Kidney (tissue), 14 donors: Measurements from ENCODE around the gene POLD4. TPM values are rescaled to one million over a fixed set of nuclear protein-coding genes. Genes with fewer than 3 reads are reported as not detected.

Experiments
- DNase-seq, 5 donors: peaks; one replicate each; pipeline ENCODE4 v3.0.0-alpha.2; 2013 to 2020
- FAIRE-seq: peaks from 2 replicates; lab custom pipeline; 2012; peaks lifted over from hg19 to GRCh38; lab: Jason Lieb, UNC
- H3K27ac ChIP-seq, 2 donors: one replicate each; pipeline ENCODE4 v1.7.0; 2013; ENCODE audit warnings: low read depth in 2 of 2, low read length in 2 of 2, inconsistent platforms in 1 of 2
- H3K27me3 ChIP-seq: one replicate; pipeline ENCODE4 v1.7.1; 2013; ENCODE audit warnings: low read length, inconsistent platforms; ENCODE audit not compliant: control insufficient read depth, insufficient read depth
- H3K36me3 ChIP-seq, 3 donors: one replicate each; pipeline versions ENCODE4 v1.7.0 to v1.7.1; 2013; ENCODE audit warnings: low read length in 3 of 3, control low read depth in 1 of 3, inconsistent platforms in 1 of 3; ENCODE audit not compliant: insufficient read depth in 3 of 3, control insufficient read depth in 2 of 3
- H3K4me1 ChIP-seq, 3 donors: one replicate each; pipeline versions ENCODE4 v1.7.0 to v1.7.1; 2013; ENCODE audit warnings: low read length in 3 of 3, inconsistent platforms in 1 of 3, low read depth in 1 of 3; ENCODE audit not compliant: control insufficient read depth in 2 of 3, insufficient read depth in 2 of 3
- H3K4me3 ChIP-seq, 3 donors: one replicate each; pipeline versions ENCODE4 v1.7.0 to v1.8.1; 2013; ENCODE audit warnings: low read length in 3 of 3, control low read depth in 1 of 3, inconsistent platforms in 1 of 3
- H3K9ac ChIP-seq, 3 donors: one replicate each; pipeline versions ENCODE4 v1.7.0 to v1.7.1; 2013; ENCODE audit warnings: low read length in 3 of 3, control low read depth in 1 of 3, inconsistent platforms in 1 of 3
- H3K9me3 ChIP-seq, 3 donors: one replicate each; pipeline versions ENCODE4 v1.7.0 to v1.7.1; 2013; ENCODE audit warnings: low read length in 3 of 3, control low read depth in 1 of 3, inconsistent platforms in 1 of 3; ENCODE audit not compliant: control insufficient read depth in 2 of 3, insufficient read depth in 1 of 3
- intact Hi-C: fragments of 100-400 bp; cut with DNase I; formaldehyde crosslinking; loops from one replicate; pipeline ENCODE4 v1.11.1; 2022
- polyA plus RNA-seq: library from polyadenylated mRNA; stranded (reverse); fragments of 350-450 nt; fragmentation: Illumina TruSeq; extraction: RNeasy Lipid Tissue Mini Kit (QIAGEN cat#74804); gene quantifications from one replicate; pipeline ENCODE4 v1.2.3, GENCODE V29; 2014; ENCODE audit warnings: low read depth, low replicate concordance; ENCODE audit not compliant: insufficient read depth
- total RNA-seq: library from RNA; stranded (reverse); fragmentation: NEBNext Ultra II Directional; extraction: Animal tissue kit (Norgen Biotek cat#: 25700); gene quantifications from one replicate; pipeline ENCODE4 v1.2.1, GENCODE V29; 2021
- TF ChIP-seq, protein P1 (sequence below): IDR thresholded peaks from 3 replicates; pipeline ENCODE4 v1.5.1; 2012; ENCODE audit warnings: mild to moderate bottlenecking, moderate library complexity, borderline replicate concordance; ENCODE audit not compliant: insufficient read depth; ENCODE audit errors: extremely low read depth
- donor health status: control.
- donor health status: control.
- donor health status: control.
- donor health status: control.
- donor health status: control.
- donor health status: DM: yes; HTN: yes; CAD: no.
- donor health status: Normal renal cell carcinoma (clear cell type).

Gene POLD4
- total and polyA plus RNA-seq, 2 donors from 2014 or later: 54.4 to 174 TPM

DNA sequence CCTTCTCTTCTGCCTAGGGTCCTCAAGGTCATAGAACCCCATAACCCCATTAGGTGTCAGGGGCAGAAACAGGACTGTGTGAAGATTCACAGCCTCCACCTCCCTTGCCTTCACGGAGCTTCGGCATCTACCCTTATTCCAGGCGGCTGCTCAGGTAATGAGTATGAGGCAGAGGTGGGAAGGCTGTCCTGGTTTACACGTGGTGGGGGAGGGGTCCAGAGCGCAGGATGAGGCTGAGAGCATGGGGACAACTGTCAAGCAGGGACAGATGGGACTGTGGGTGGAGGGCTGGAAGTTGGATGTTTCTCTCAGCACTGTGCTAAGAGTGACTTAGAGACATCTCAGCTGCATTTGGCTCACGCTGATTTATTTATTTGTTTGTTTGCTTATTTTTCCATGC is 34.2 kb upstream of the POLD4 start:
- H3K27me3 ChIP-seq: no peaks in the 10 kb centered on the region
- H3K9me3 ChIP-seq: no peaks in the 10 kb centered on the region
- no peak overlapping the region for H3K9ac ChIP-seq
- H3K4me1 ChIP-seq: peaks cover 0 to 9% (median 1%) of the 10 kb centered on the region in 3 donors
- DNase-seq (no peak), FAIRE-seq (no peak)
- no peaks in the 10 kb centered on the region for H3K36me3 ChIP-seq
- intact Hi-C loops: no loop called here
- no peak overlapping the region for H3K4me3 ChIP-seq
- no peak overlapping the region for H3K27ac ChIP-seq
- TF ChIP-seq, protein P1, sequence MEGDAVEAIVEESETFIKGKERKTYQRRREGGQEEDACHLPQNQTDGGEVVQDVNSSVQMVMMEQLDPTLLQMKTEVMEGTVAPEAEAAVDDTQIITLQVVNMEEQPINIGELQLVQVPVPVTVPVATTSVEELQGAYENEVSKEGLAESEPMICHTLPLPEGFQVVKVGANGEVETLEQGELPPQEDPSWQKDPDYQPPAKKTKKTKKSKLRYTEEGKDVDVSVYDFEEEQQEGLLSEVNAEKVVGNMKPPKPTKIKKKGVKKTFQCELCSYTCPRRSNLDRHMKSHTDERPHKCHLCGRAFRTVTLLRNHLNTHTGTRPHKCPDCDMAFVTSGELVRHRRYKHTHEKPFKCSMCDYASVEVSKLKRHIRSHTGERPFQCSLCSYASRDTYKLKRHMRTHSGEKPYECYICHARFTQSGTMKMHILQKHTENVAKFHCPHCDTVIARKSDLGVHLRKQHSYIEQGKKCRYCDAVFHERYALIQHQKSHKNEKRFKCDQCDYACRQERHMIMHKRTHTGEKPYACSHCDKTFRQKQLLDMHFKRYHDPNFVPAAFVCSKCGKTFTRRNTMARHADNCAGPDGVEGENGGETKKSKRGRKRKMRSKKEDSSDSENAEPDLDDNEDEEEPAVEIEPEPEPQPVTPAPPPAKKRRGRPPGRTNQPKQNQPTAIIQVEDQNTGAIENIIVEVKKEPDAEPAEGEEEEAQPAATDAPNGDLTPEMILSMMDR: no peak

DNA sequence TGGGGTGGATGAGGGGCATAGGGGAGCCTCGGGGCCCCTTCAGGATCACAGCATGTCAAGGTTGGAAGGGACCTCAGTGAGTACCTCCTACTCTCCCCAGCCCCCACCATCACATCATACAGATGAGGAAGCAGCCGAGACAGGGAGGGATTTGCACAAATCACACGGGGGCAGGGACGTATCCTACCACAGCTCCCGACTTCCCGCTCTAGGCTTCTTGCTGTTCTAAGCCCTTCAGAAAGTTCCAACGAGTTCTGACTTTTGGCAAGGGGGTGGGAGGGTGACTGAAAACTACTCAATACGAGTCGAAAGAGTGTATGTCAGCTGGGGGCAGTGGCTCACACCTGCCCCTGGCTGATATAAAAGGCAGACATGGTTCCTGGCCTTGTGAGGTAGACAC is 33.7 kb upstream of the POLD4 start:
- Histone ChIP-seq H3K27ac (no peak overlapping the region), H3K27me3 (no peaks in the 10 kb centered on the region), H3K36me3 (no peaks in the 10 kb centered on the region), H3K4me1 (peaks cover 0 to 7% (median 0%) of the 10 kb centered on the region in 3 donors), H3K4me3 (no peak overlapping the region), H3K9me3 (no peaks in the 10 kb centered on the region), H3K9ac (no peak overlapping the region)
- intact Hi-C loops: no loop called here
- FAIRE-seq (no peak), DNase-seq (no peak)
- TF ChIP-seq, protein P1: no peak

DNA sequence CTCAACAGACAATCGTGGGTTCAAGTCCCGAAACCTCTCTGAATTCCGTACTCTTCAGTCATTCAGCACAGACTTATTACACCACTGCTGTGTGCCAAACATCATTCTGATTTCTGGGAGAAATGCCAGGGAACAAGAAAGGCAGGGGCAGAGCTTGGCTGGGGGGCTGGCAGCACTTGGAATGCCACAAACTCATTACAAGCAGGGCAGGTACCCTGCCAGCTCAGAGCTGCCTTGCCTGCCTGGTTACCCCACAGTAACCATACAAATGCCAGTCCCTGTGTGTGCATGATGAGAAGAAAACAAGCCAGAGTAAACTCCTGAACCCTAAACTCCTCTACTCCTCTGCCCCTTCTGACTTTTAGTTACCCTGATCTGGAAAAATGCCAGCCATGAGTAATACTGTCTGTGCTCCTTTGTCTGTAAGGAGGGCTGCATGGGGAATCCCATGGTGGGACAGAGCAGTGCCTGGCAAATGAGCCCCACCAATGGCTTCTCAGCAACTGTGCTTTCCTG is 31.6 kb upstream of the POLD4 start:
- Histone ChIP-seq H3K4me1 (peaks cover 0 to 7% (median 0%) of the 10 kb centered on the region in 3 donors), H3K4me3 (no peak overlapping the region), H3K36me3 (no peaks in the 10 kb centered on the region), H3K9ac (no peak overlapping the region), H3K9me3 (no peaks in the 10 kb centered on the region), H3K27me3 (no peaks in the 10 kb centered on the region), H3K27ac (no peak overlapping the region)
- DNase-seq (peak in 1 of 5 donors; percentile 85), FAIRE-seq (no peak)
- intact Hi-C loops: loop anchor here (5.0 kb wide), 1 partner anchor 38 kb away; no protein-coding TSS in a partner anchor
- TF ChIP-seq, protein P1: no peak
